GM19397 (cell line): ENCODE results near the gene OLFML3.

Experiments used
- ATAC-seq: cut with Tn5 transposase; IDR thresholded peaks from one replicate; pipeline ENCODE4 v1.9.1; 2021; ENCODE audit warnings: mild to moderate bottlenecking, moderate library complexity; ENCODE audit not compliant: unreplicated experiment

OLFML3 gene

GRCh38 chr1:113978863-113979702 is at the start of gene OLFML3:
Gene OLFML3 (plus strand): TSS chr1:113979474. CDS start chr1:113979517, 43 bp downstream.
- no peak for ATAC-seq

GRCh38 chr1:113929750-113930498 is 49.4 kb upstream of the OLFML3 start:
- peak; percentile 42 for ATAC-seq

- ATAC-seq = peak; percentile 15
Observed at GRCh38 chr1:113930499-113931161, 48.6 kb upstream of the OLFML3 start.

GRCh38 chr1:113931451-113931851 is 47.8 kb upstream of the OLFML3 start:
- ATAC-seq = no peak

GRCh38 chr1:113934006-113934405 is 45.3 kb upstream of the OLFML3 start:
- no peak for ATAC-seq

GRCh38 chr1:113934511-113935055 is 44.7 kb upstream of the OLFML3 start:
- ATAC-seq = no peak

- ATAC-seq = no peak
Observed at GRCh38 chr1:113935176-113935575, 44.1 kb upstream of the OLFML3 start.

- no peak for ATAC-seq
Observed at GRCh38 chr1:113935970-113936369, 43.3 kb upstream of the OLFML3 start.

- no peak for ATAC-seq
Observed at GRCh38 chr1:113937146-113937545, 42.1 kb upstream of the OLFML3 start.

- ATAC-seq = no peak
Observed at GRCh38 chr1:113938192-113938591, 41.1 kb upstream of the OLFML3 start.

- ATAC-seq = no peak
Observed at GRCh38 chr1:113940365-113941244, 38.7 kb upstream of the OLFML3 start.

GRCh38 chr1:113941245-113941559 is 38.1 kb upstream of the OLFML3 start:
- ATAC-seq = no peak

GRCh38 chr1:113942527-113942926 is 36.7 kb upstream of the OLFML3 start:
- no peak for ATAC-seq

GRCh38 chr1:113943028-113943811 is 36.1 kb upstream of the OLFML3 start:
- ATAC-seq = no peak

GRCh38 chr1:113945329-113945728 is 33.9 kb upstream of the OLFML3 start:
- no peak for ATAC-seq

GRCh38 chr1:113946112-113946511 is 33.2 kb upstream of the OLFML3 start:
- no peak for ATAC-seq

- no peak for ATAC-seq
Observed at GRCh38 chr1:113946678-113947387, 32.4 kb upstream of the OLFML3 start.

- no peak for ATAC-seq
Observed at GRCh38 chr1:113947388-113948107, 31.7 kb upstream of the OLFML3 start.
